Suprapubic skin (tissue), 4 donors: ENCODE measurements around the gene TRIM47. TPM values are rescaled to one million over a fixed set of nuclear protein-coding genes. Genes with fewer than 3 reads are reported as not detected.
"Not testable (repeated sequence)": the region's sequence is repeated elsewhere in the genome, so short reads cannot be mapped to it uniquely, and the experiment has no call there.

Experiments used
- DNase-seq, 2 donors: peaks; one replicate each; pipeline ENCODE4 v3.0.0-alpha.2; 2019; ENCODE audit warnings: low spot score in 2 of 2
- H3K27ac ChIP-seq: fragments of 200-600 bp; sonication (generic); one replicate; pipeline ENCODE4 v1.5.1; 2019
- H3K27me3 ChIP-seq: fragments of 200-600 bp; sonication (generic); one replicate; pipeline ENCODE4 v1.5.1; 2019
- H3K36me3 ChIP-seq: fragments of 200-600 bp; sonication (generic); one replicate; pipeline ENCODE4 v1.5.1; 2019
- H3K4me1 ChIP-seq: fragments of 200-600 bp; sonication (generic); one replicate; pipeline ENCODE4 v1.5.1; 2019
- H3K4me3 ChIP-seq: fragments of 200-600 bp; sonication (generic); one replicate; pipeline ENCODE4 v1.5.1; 2019; ENCODE audit warnings: mild to moderate bottlenecking
- H3K9me3 ChIP-seq: fragments of 200-600 bp; sonication (generic); one replicate; pipeline ENCODE4 v1.5.1; 2019
- EP300 ChIP-seq: sonication (generic); formaldehyde crosslinking; IDR thresholded peaks from one replicate; pipeline ENCODE4 v1.6.1; 2017; ENCODE audit warnings: antibody characterized with exemption
- POLR2A ChIP-seq, 2 donors: fragments of 450-650 bp; IDR thresholded peaks; one replicate each; pipeline ENCODE4 v1.6.1; 2017; ENCODE audit warnings: antibody characterized with exemption in 2 of 2, mild to moderate bottlenecking in 2 of 2, moderate library complexity in 2 of 2
- POLR2AphosphoS5 ChIP-seq, 3 donors: sonication (generic); formaldehyde crosslinking; IDR thresholded peaks; one replicate each; pipeline ENCODE4 v1.6.1; 2017; ENCODE audit warnings: antibody characterized with exemption in 3 of 3
- WGBS: methylation state at CpG from one replicate; pipeline ENCODE4 v1.1.5; 2018; 5-methylcytosine and 5-hydroxymethylcytosine counted together
- total RNA-seq, 4 donors: library from RNA; depleted of rRNA; stranded (reverse); fragments of >200 nt; gene quantifications; one replicate each; pipeline ENCODE4 v1.1.0, GENCODE V29; 2016
- TF ChIP-seq, protein P1 (sequence below), 2 donors: fragments of 200-600 bp in 1 of 2; fragments of 450-650 bp in 1 of 2; sonication (generic) in 1 of 2; IDR thresholded peaks; one replicate each; pipeline ENCODE4 v1.5.1; 2016 to 2019; ENCODE audit warnings: antibody characterized with exemption in 2 of 2, mild to moderate bottlenecking in 1 of 2, moderate library complexity in 1 of 2

TRIM47 gene
- total RNA-seq, 4 donors from 2014 or later = 22.8 to 43.1 (median 27.7) TPM

DNA sequence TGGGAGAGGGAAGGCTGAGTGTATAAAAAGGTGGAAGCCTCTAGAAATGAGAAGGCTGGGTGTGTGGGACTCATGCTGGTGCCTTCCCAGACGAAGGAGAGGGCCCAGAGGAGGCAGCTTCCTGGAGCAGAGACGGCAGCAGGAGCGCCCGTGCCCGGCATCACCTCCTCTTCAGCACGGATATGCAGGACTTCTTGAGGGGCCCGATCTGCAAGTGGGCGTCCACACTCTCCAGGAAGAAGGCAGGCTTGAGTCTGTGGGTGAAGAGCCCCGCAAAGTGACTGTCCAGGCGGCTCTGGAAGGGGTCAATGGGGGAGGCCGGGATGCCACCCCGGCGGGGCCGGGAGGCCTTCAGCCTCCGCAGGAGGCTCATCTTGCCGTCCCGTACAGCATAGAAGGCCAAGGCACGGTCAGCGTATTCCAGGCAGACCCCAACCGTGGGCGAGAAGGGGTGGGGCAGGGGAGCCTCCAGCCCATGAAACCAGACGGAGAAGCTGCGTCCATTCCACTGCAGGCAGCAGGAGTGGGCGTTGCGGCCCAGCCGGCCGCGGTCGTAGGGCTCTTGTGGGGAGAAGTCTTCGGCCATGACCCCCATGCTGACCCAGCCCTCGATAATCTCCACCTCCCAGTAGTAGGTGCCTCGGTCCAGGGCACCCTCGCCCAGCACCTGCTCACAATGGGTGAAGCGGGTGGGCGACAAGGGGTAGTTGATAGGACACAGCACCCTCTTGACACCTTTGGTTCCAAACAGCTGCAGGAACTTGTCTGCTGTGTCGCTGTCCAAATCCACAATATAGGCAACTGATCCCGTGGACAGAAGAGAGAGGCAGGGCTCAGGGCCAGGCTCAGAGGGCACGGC, 3.8 kb downstream of the TRIM47 start:
- H3K4me3 ChIP-seq = no peak overlapping the region

DNA sequence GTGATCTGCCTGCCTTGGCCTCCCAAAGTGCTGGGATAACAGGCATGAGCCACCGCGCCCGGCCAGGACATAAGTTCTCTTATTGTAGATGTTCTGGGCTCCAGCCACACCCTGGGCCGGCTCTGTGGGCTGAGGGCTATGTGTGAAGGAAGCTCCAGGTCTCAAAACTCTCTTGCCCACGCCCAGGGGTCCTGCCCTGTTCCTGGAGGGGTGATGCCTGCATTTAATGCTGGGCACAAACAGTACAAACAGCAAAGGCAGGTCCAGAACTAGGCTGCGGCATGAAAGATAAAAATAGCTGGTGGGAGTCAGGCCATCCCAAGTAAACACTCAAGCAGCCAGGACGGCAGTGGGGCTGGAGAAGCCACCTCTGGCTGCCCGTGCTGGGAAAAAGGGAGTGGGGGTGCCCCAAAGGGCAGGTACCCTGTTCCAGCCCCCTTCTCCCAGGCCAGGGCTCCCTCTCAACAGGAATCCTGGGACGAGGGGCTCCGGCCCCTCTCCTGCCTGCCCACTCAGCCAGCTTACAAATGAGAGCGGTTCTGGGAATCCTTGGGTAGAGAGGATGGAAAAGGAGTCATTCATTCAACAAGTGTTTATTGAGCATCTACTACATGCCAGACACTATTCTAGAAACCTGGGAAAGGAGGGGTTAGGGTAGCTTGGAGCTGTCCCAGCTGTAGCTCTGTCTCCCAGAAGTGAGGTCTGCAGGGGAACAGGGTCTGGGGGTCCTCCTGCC, 4.6 kb downstream of the TRIM47 start:
- 63% methylated on average over 9 of the region's 11 CpGs for WGBS
- Histone ChIP-seq H3K27ac (peak overlapping the region; percentile 90), H3K27me3 (no peaks in the 10 kb centered on the region), H3K4me1 (peaks cover 94% of the 10 kb centered on the region), H3K4me3 (no peak overlapping the region), H3K9me3 (no peaks in the 10 kb centered on the region), H3K36me3 (peaks cover 19% of the 10 kb centered on the region)
- TF ChIP-seq POLR2A (IDR thresholded peaks at IDR 0.05) (no peak), EP300 (no peak), POLR2AphosphoS5 (IDR thresholded peaks at IDR 0.05) (no peak)
- TF ChIP-seq, protein P1, sequence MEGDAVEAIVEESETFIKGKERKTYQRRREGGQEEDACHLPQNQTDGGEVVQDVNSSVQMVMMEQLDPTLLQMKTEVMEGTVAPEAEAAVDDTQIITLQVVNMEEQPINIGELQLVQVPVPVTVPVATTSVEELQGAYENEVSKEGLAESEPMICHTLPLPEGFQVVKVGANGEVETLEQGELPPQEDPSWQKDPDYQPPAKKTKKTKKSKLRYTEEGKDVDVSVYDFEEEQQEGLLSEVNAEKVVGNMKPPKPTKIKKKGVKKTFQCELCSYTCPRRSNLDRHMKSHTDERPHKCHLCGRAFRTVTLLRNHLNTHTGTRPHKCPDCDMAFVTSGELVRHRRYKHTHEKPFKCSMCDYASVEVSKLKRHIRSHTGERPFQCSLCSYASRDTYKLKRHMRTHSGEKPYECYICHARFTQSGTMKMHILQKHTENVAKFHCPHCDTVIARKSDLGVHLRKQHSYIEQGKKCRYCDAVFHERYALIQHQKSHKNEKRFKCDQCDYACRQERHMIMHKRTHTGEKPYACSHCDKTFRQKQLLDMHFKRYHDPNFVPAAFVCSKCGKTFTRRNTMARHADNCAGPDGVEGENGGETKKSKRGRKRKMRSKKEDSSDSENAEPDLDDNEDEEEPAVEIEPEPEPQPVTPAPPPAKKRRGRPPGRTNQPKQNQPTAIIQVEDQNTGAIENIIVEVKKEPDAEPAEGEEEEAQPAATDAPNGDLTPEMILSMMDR (IDR thresholded peaks at IDR 0.05) = no peak
- no peak for DNase-seq

More for the DNA sequence above, 3.8 kb downstream of the TRIM47 start:
- TF ChIP-seq, protein P1 (IDR thresholded peaks at IDR 0.05) = no peak
- TF ChIP-seq POLR2A (IDR thresholded peaks at IDR 0.05) = no peak
- no peak for TF ChIP-seq EP300
- no peak for TF ChIP-seq POLR2AphosphoS5 (IDR thresholded peaks at IDR 0.05)
- H3K27me3 ChIP-seq = no peaks in the 10 kb centered on the region
- WGBS = 81% methylated on average over 22 of the region's 38 CpGs
- peaks cover 91% of the 10 kb centered on the region for H3K4me1 ChIP-seq
- H3K27ac ChIP-seq = peak overlapping the region; percentile 98
- no peaks in the 10 kb centered on the region for H3K9me3 ChIP-seq
- no peak for DNase-seq
- H3K36me3 ChIP-seq = peaks cover 19% of the 10 kb centered on the region

DNA sequence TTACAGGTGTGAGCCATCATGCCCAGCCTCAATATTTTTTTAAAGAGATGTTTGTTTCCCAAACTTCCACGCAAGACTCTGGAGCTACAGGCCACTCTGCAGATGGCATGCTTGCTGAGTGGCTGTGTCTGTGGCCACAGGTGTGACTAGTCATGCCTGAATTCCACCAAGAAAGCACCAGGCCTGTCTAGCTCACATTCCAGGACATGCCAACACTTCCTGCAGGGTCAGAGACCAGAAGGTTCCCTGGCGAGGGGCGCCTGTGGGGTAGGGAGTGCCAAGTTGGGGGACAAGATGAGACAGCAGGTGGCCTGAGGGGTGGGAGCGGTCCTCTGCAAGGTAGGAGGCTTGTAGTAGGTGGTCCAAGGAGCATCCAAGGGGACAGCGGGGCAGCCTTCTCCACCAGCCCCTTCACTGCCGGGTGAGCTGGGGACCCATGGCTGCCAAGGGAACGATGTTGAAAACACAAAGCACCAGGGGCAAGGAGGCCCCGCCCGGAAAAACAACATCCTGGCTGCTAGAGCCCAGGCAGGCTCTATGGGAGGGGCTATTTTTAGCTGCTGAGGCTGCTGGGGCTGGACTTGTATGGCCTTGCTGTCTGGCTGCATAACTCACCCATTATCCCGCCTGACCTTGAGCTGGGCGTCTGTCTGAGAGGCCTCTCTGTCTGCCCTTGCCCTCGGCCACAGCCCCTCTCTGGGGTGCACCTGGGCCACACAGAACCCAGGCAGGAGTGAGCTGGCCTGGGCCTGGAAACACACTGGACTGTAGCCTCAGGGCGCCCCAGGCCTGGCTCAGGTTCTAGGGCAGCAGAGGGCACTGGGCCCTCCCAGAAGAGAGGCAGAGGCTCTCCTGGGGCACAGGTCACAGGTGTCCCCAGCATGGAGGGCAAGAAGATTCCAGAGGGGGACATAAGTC, 5.7 kb downstream of the TRIM47 start:
- WGBS = 22% methylated on average over 10 of the region's 13 CpGs
- H3K4me3 ChIP-seq = no peak overlapping the region
- no peaks in the 10 kb centered on the region for H3K9me3 ChIP-seq
- DNase-seq = peak; percentile 93 to 95
- peak in 2 of 3 donors; percentile 18 to 38 for TF ChIP-seq POLR2AphosphoS5 (IDR thresholded peaks at IDR 0.05)
- TF ChIP-seq POLR2A (IDR thresholded peaks at IDR 0.05) = no peak
- H3K4me1 ChIP-seq = peaks cover 89% of the 10 kb centered on the region
- H3K27ac ChIP-seq = peak overlapping the region; percentile 90
- H3K27me3 ChIP-seq = no peaks in the 10 kb centered on the region
- peaks cover 19% of the 10 kb centered on the region for H3K36me3 ChIP-seq

DNA sequence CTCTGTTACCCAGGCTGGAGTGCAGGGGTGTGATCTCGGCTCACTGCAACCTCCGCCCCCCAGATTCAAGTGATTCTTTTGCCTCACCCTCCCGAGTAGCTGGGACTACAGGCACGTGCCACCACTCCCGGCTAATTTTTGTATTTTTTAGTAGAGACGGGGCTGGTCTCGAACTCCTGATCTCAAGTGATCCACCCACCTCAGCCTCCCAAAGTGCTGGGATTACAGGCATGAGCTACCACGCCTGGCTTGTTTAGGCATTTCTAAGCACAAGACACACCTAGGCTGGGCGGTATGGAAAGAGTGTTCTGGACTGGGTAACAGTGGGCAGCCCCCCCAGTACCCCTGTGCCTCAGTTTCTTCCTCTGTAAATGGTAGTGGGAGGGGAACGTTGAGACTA, 8.2 kb downstream of the TRIM47 start:
- not testable (repeated sequence) for DNase-seq, H3K27me3 ChIP-seq, H3K9me3 ChIP-seq
- Histone ChIP-seq H3K36me3 (peaks cover 14% of the 10 kb centered on the region), H3K4me1 (peaks cover 66% of the 10 kb centered on the region), H3K4me3 (peak overlapping the region; percentile 18), H3K27ac (peak overlapping the region; percentile 84)
- WGBS = 40% methylated on average over 10 of the region's 10 CpGs

DNA sequence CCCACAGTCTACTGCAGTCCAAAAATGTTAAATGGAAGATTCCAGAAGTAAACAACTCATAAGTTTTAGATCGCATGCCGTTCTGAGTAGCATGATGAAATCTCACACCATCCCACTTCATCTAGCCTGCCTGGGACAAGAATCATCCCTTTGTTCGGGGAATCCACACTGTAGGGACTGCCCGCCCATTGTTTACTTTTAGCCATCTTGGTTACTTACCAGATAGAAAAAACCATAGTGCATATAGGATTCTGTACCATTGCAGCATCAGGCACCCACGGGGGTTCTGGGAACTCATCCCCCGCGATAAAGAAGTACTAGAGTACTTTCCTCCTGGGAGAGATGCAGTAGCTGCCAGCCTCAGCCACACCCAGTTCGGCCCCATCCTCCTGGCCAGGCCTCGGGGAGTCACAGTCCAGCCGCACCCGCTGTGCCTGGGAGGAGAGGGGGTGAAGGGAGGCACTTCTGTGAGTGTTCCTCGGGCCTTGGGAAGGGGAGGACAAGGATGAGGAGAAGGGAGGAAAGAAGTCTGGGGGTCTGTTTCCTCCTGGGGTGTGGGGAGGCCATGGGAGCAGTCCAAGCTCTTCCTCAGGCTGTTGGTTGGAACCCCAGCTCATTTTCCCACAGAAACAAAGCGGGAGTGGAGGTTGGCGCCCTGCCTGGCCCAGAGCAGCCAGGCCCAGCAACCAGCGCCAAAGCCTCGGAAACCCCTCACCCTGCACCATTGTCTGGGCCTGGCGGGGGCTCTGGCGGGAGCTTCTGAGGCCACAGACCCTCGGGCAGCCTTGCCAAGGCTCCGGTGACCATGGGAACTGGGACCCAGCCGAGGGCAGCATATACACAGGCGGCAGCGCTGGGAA, 8.9 kb downstream of the TRIM47 start:
- DNase-seq = peak in 1 of 2 donors; percentile 87
- H3K36me3 ChIP-seq = peaks cover 8% of the 10 kb centered on the region
- WGBS = 26% methylated on average over 17 of the region's 23 CpGs
- H3K4me3 ChIP-seq = peak overlapping the region; percentile 18
- no peaks in the 10 kb centered on the region for H3K9me3 ChIP-seq
- TF ChIP-seq EP300 = no peak
- TF ChIP-seq, protein P1 (IDR thresholded peaks at IDR 0.05) = no peak
- TF ChIP-seq POLR2AphosphoS5 (IDR thresholded peaks at IDR 0.05) = peak in 1 of 3 donors; percentile 53
- peak in 1 of 2 donors; percentile 16 for TF ChIP-seq POLR2A (IDR thresholded peaks at IDR 0.05)
- H3K27me3 ChIP-seq = no peaks in the 10 kb centered on the region
- peak overlapping the region; percentile 84 for H3K27ac ChIP-seq
- H3K4me1 ChIP-seq = peaks cover 66% of the 10 kb centered on the region

DNA sequence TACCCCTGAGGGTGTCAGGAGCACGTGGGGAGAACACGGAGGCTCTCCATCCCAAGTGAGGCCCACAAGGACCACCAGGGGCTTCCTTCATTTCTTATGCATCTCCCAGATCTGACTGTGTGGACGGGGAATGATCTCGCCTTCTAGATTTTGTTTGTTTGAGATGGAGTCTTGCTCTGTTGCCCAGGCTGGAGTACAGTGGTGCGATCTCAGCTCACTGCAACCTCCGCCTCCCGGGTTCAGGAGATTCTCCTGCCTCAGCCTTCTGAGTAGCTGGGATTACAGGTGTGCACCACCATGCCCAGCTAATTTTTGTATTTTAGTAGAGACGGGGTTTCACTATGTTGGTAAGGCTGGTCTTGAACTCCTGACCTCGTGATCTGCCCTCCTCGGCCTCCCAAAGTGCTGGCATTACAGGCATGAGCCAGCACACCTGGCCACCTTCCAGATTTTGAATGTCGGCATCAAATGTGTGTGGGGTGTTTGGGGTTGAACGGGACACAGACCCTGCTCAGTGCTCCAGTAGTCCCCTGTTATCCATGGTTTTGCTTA, 9.6 kb downstream of the TRIM47 start:
- not testable (repeated sequence) for H3K27me3 ChIP-seq, H3K9me3 ChIP-seq, DNase-seq, H3K36me3 ChIP-seq
- WGBS = 73% methylated on average over 12 of the region's 12 CpGs
- Histone ChIP-seq H3K4me1 (peaks cover 67% of the 10 kb centered on the region), H3K4me3 (peak overlapping the region; percentile 18), H3K27ac (peak overlapping the region; percentile 84)

DNA sequence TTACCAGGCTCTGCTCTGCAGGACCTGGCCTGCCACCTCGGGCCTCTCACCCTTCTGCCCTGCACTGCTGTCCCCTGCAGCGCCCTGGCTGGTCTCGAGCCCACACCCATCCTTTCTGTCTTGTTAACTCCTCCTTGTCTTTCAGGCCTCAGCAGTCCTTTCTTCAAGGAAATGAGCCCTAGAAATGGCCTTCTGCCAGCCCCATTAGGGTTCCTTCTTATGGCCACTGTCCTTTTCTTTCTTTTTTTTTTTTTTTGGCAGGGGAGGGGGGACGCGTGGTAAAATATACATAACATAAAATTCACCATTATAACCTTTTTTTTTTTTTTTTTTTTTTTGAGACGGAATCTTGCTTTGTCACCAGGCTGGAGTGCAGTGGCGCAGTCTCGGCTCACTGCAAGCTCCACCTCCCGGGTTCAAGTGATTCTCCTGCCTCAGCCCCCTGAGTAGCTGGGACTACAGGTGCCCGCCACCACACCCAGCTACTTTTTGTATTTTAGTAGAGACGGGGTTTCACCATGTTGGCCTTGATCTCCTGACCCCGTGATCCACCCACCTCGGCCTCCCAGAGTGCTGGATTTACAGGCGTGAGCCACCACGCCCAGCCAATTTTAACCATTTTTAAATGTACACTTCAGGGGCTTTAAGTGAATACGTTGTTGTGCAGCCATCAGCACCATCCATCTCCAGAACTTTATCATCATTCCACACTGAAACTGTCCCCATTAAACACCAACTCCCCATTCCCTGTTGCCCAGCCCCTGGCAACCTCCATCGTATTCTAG, 12.8 kb downstream of the TRIM47 start:
- H3K9me3 ChIP-seq, H3K4me3 ChIP-seq, H3K36me3 ChIP-seq, DNase-seq, H3K27me3 ChIP-seq: not testable (repeated sequence)
- WGBS = 79% methylated on average over 17 of the region's 17 CpGs
- Histone ChIP-seq H3K27ac (peak overlapping the region; percentile 13), H3K4me1 (peaks cover 47% of the 10 kb centered on the region)
